Measurements from ENCODE around the gene ZNF516.

DNA sequence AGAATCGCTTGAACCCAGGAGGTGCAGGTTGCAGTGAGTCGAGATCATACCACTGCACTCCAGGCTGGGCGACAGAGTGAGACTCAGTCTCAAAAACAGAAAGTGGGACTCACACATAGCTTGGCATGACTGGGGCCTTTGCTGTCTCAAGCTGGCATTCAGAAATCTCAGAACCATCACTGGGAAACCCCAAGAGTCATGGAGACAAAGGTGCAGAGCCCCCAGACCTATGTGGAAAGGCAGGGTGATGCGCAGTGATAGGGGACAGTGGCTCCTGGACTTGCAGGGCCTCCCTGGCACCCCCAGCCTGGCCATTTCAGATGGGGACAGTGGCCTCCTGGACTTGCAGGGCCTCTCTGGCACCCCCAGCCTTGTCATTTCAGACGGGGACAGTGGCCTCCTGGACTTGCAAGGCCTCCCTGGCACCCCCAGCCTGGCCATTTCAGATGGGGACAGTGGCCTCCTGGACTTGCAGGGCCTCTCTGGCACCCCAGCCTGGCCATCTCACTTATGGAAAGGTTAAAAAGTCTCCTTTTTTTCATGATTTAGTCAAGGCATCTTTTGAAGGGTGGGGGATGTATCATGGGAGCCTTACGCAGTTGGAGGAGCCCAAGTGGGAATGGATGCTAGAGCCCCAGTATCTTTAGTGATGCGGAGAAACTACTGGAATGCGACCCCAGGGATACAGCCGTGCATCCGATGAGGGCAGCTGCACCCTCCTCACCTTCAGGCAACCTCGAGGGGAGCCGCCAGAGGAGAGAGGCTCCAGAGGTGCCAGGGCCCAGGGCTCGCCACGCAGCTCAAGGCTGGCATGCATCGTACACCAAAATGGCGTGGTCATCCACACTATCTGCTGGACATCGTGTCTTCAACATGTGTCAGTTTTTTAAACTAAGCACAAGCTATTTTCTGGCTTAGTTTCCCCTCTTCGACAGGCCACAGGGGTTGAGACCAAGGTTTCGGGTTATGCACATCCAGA lies 30.5 kb downstream of the ZNF516 start:
- TF ChIP-seq, protein P1, sequence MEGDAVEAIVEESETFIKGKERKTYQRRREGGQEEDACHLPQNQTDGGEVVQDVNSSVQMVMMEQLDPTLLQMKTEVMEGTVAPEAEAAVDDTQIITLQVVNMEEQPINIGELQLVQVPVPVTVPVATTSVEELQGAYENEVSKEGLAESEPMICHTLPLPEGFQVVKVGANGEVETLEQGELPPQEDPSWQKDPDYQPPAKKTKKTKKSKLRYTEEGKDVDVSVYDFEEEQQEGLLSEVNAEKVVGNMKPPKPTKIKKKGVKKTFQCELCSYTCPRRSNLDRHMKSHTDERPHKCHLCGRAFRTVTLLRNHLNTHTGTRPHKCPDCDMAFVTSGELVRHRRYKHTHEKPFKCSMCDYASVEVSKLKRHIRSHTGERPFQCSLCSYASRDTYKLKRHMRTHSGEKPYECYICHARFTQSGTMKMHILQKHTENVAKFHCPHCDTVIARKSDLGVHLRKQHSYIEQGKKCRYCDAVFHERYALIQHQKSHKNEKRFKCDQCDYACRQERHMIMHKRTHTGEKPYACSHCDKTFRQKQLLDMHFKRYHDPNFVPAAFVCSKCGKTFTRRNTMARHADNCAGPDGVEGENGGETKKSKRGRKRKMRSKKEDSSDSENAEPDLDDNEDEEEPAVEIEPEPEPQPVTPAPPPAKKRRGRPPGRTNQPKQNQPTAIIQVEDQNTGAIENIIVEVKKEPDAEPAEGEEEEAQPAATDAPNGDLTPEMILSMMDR (IDR thresholded peaks at IDR 0.05) = no peak
- no peak for TF ChIP-seq POLR2A (IDR thresholded peaks at IDR 0.05)
